GM19035 (cell line): Measurements from ENCODE around the gene TAS1R3.
A peak's percentile ranks its signal among the peaks of the same experiment; 100 is the strongest.

Experiments
- ATAC-seq: cut with Tn5 transposase; IDR thresholded peaks from one replicate; pipeline ENCODE4 v1.9.1; 2021; ENCODE audit not compliant: unreplicated experiment

Gene TAS1R3

GRCh38 chr1:1320666-1321448 lies 10.2 kb upstream of the TAS1R3 start:
- ATAC-seq: no peak

- no peak for ATAC-seq
These were observed 9.6 kb upstream of the TAS1R3 start for GRCh38 chr1:1321477-1321876.

GRCh38 chr1:1322418-1322817 lies 8.7 kb upstream of the TAS1R3 start:
- no peak for ATAC-seq

GRCh38 chr1:1322952-1323351 lies 8.1 kb upstream of the TAS1R3 start:
- no peak for ATAC-seq

GRCh38 chr1:1324084-1324523 lies 7.0 kb upstream of the TAS1R3 start:
- peak; percentile 27 for ATAC-seq

- peak; percentile 74 for ATAC-seq
These were observed 6.4 kb upstream of the TAS1R3 start, which contains the start of the genes CPTP and INTS11 for GRCh38 chr1:1324524-1325287. CPTP (plus strand) TSS chr1:1324802; CDS start chr1:1326911, 2,109 bp downstream. INTS11 (minus strand) TSS chr1:1324660; CDS start chr1:1324608, 52 bp downstream.

GRCh38 chr1:1325288-1326074 lies 5.6 kb upstream of the TAS1R3 start:
- ATAC-seq: no peak

- ATAC-seq: no peak
These were observed 4.9 kb upstream of the TAS1R3 start for GRCh38 chr1:1326075-1326605.

- ATAC-seq: no peak
These were observed 3.8 kb upstream of the TAS1R3 start for GRCh38 chr1:1327291-1327690.

- no peak for ATAC-seq
These were observed 2.8 kb upstream of the TAS1R3 start for GRCh38 chr1:1328254-1328653.

GRCh38 chr1:1329304-1330210 lies 1.5 kb upstream of the TAS1R3 start:
- no peak for ATAC-seq

- ATAC-seq: no peak
These were observed 563 bp upstream of the TAS1R3 start for GRCh38 chr1:1330366-1331067.

- no peak for ATAC-seq
These were observed 1.1 kb downstream of the TAS1R3 start for GRCh38 chr1:1332031-1332755.

- no peak for ATAC-seq
These were observed 1.8 kb downstream of the TAS1R3 start for GRCh38 chr1:1332774-1333480.

GRCh38 chr1:1333551-1334241 lies 2.6 kb downstream of the TAS1R3 start:
- ATAC-seq: no peak

- ATAC-seq: no peak
These were observed 3.8 kb downstream of the TAS1R3 start for GRCh38 chr1:1334835-1335234.

- no peak for ATAC-seq
These were observed 4.2 kb downstream of the TAS1R3 start for GRCh38 chr1:1335283-1335682.
